Measurements from ENCODE around the gene CCNI. TPM values are rescaled to one million over a fixed set of nuclear protein-coding genes. Genes with fewer than 3 reads are reported as not detected.
"Not testable (repeated sequence)": the region's sequence is repeated elsewhere in the genome, so short reads cannot be mapped to it uniquely, and the experiment has no call there.

Gene CCNI
- total RNA-seq, 1 donor: 190 TPM

GRCh38 chr4:77082886-77083608 is 7.3 kb upstream of the CCNI start:
- no peak overlapping the region for H3K4me3 ChIP-seq (ENCODE audit: low read depth, low read length)
- no peak for DNase-seq (ENCODE audit: low read depth)
- TF ChIP-seq, protein P1, sequence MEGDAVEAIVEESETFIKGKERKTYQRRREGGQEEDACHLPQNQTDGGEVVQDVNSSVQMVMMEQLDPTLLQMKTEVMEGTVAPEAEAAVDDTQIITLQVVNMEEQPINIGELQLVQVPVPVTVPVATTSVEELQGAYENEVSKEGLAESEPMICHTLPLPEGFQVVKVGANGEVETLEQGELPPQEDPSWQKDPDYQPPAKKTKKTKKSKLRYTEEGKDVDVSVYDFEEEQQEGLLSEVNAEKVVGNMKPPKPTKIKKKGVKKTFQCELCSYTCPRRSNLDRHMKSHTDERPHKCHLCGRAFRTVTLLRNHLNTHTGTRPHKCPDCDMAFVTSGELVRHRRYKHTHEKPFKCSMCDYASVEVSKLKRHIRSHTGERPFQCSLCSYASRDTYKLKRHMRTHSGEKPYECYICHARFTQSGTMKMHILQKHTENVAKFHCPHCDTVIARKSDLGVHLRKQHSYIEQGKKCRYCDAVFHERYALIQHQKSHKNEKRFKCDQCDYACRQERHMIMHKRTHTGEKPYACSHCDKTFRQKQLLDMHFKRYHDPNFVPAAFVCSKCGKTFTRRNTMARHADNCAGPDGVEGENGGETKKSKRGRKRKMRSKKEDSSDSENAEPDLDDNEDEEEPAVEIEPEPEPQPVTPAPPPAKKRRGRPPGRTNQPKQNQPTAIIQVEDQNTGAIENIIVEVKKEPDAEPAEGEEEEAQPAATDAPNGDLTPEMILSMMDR (IDR thresholded peaks at IDR 0.05; ENCODE audit: insufficient read depth, low read length): no peak

GRCh38 chr4:77080806-77081205 is 5.0 kb upstream of the CCNI start:
- H3K4me3 ChIP-seq (ENCODE audit: low read depth, low read length); DNase-seq (ENCODE audit: low read depth): not testable (repeated sequence)

GRCh38 chr4:77079281-77079680 is 3.5 kb upstream of the CCNI start:
- H3K4me3 ChIP-seq (ENCODE audit: low read depth, low read length): no peak overlapping the region
- no peak for DNase-seq (ENCODE audit: low read depth)
- TF ChIP-seq, protein P1 (IDR thresholded peaks at IDR 0.05; ENCODE audit: insufficient read depth, low read length): no peak

DNA sequence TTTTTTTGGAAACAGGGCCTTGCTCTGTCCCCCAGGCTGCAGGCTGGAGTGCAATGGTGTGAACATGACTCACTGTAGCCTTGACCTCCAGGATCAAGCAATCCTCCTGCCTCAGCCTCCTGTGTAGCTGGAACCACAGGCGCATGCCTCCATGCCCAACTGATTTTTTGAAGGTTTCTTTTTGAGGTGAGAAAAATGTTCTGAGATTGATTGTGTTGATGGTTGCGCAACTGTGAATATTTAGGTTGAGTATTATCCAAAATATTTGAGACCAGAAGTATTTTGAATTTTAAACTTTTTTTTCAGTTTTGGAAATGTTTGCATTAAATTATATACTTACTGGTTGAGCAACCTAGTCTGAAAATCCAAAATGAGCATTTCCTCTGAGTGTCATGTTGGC is 2.6 kb upstream of the CCNI start:
- TF ChIP-seq, protein P1 (IDR thresholded peaks at IDR 0.05; ENCODE audit: insufficient read depth, low read length): no peak
- no peak for DNase-seq (ENCODE audit: low read depth)
- no peak overlapping the region for H3K4me3 ChIP-seq (ENCODE audit: low read depth, low read length)

DNA sequence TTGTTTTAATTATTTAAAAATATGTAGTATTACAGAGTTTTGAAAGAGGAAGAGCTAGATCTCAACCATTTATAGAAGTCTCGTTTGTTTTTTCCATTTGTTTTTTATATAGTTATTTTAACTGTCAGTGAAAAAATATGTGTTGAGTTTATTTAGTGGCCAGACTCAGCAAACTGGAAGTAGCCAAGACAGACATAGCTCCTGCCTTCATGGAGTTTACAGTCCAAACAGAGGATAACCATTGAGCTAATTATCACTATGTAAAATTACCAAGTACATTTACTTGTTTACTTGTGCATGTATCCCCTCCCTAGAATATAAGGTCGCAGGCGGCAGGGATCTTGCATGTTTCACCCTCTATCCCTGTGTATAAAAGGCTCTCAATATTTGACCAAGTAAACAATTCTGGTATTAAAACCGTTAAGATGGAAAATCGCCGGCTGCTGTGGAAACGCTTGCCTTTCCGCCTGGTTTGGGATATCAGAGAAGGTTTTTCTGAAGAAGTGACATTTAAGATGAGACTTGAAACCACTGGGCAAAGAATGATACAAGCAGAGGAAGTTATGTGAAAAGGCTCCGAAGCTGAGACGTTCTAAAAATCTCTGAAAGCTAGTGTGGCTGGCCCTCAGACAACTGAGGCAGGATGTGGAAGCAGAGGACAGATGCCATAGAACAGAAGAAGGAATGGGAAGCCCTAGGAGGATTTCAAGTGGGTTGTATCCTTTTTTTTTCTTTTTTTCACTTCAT is 1.3 kb upstream of the CCNI start:
- TF ChIP-seq, protein P1 (IDR thresholded peaks at IDR 0.05; ENCODE audit: insufficient read depth, low read length): no peak
- no peak for DNase-seq (ENCODE audit: low read depth)
- peak overlapping the region; percentile 83 for H3K4me3 ChIP-seq (ENCODE audit: low read depth, low read length)

GRCh38 chr4:77074981-77075855 is 571 bp downstream of the CCNI start:
- TF ChIP-seq, protein P1 (IDR thresholded peaks at IDR 0.05; ENCODE audit: insufficient read depth, low read length): no peak
- peak; percentile 55 for DNase-seq (ENCODE audit: low read depth)
- H3K4me3 ChIP-seq (ENCODE audit: low read depth, low read length): peak overlapping the region; percentile 83

Measured in fibroblast of the aortic adventitia (primary cell).